Esophagus muscularis mucosa (tissue), 4 donors: Measurements from ENCODE around the gene CELF2. TPM values are rescaled to one million over a fixed set of nuclear protein-coding genes. Genes with fewer than 3 reads are reported as not detected.
"Not testable (repeated sequence)": the region's sequence is repeated elsewhere in the genome, so short reads cannot be mapped to it uniquely, and the experiment has no call there.

ENCODE experiments used
- DNase-seq: peaks from one replicate; pipeline ENCODE4 v3.0.0-alpha.2; 2017; ENCODE audit errors: extremely low spot score
- H3K27ac ChIP-seq, 4 donors: fragments of 200-600 bp; sonication (generic); replicated peaks in 1 of 4; 1 replicate in 3 of 4; 2 replicates in 1 of 4; pipeline ENCODE4 v1.5.1; 2016 to 2019; ENCODE audit warnings: mild to moderate bottlenecking in 1 of 4
- H3K27me3 ChIP-seq, 4 donors: fragments of 200-600 bp; sonication (generic); one replicate each; pipeline versions ENCODE4 v1.5.1 to v1.6.0; 2016 to 2019
- H3K36me3 ChIP-seq, 4 donors: fragments of 200-600 bp; sonication (generic); one replicate each; pipeline ENCODE4 v1.5.1; 2016 to 2019
- H3K4me1 ChIP-seq, 4 donors: fragments of 200-600 bp; sonication (generic); one replicate each; pipeline ENCODE4 v1.5.1; 2016 to 2019
- H3K4me3 ChIP-seq, 4 donors: fragments of 200-600 bp; sonication (generic); 1 replicate in 2 of 4; 2 replicates in 2 of 4; pipeline ENCODE4 v1.5.1; 2016 to 2019; ENCODE audit warnings: mild to moderate bottlenecking in 4 of 4, moderate library complexity in 1 of 4
- H3K9me3 ChIP-seq, 4 donors: fragments of 200-600 bp; sonication (generic); 1 replicate in 3 of 4; 2 replicates in 1 of 4; pipeline ENCODE4 v1.5.1; 2016 to 2019
- CTCF ChIP-seq, 3 experiments: fragments of 200-600 bp in 2 of 3; fragments of 450-650 bp in 1 of 3; sonication (generic) in 2 of 3; IDR thresholded peaks; one replicate each; pipeline ENCODE4 v1.5.1; 2017 to 2019; ENCODE audit warnings: antibody characterized with exemption in 3 of 3, mild to moderate bottlenecking in 2 of 3, moderate library complexity in 1 of 3
- EP300 ChIP-seq: sonication (generic); formaldehyde crosslinking; IDR thresholded peaks from one replicate; pipeline ENCODE4 v1.6.1; 2017; ENCODE audit warnings: antibody characterized with exemption
- POLR2A ChIP-seq: fragments of 450-650 bp; IDR thresholded peaks from one replicate; pipeline ENCODE4 v1.6.1; 2017; ENCODE audit warnings: antibody characterized with exemption, moderate library complexity, mild to moderate bottlenecking, low read depth
- POLR2AphosphoS5 ChIP-seq, 2 donors: sonication (generic); formaldehyde crosslinking; IDR thresholded peaks; one replicate each; pipeline ENCODE4 v1.6.1; 2017; ENCODE audit warnings: antibody characterized with exemption in 2 of 2
- WGBS: methylation state at CpG from one replicate; pipeline ENCODE4 v1.1.5; 2018; 5-methylcytosine and 5-hydroxymethylcytosine counted together
- intact Hi-C: fragments of 100-400 bp; cut with DNase I; formaldehyde crosslinking; loops from one replicate; pipeline ENCODE4 v1.15.1; 2023
- total RNA-seq, 4 donors: library from RNA; depleted of rRNA; stranded (reverse); fragments of >200 nt; gene quantifications; one replicate each; pipeline versions ENCODE4 v1.1.0 to v1.2.1, GENCODE V29; 2016

Gene CELF2
- total RNA-seq, 4 donors from 2014 or later, result 81.8 to 128 (median 104) TPM

- WGBS, result 80% methylated on average over 4 of the region's 4 CpGs
- no peak overlapping the region for H3K27ac ChIP-seq
These were observed 101.0 kb downstream of the CELF2 start for GRCh38 chr10:11118686-11119085.

GRCh38 chr10:11119843-11120242 is 102.2 kb downstream of the CELF2 start:
- 84% methylated on average over 7 of the region's 7 CpGs for WGBS
- H3K36me3 ChIP-seq, result no peaks in the 10 kb centered on the region
- H3K4me3 ChIP-seq, result no peak overlapping the region
- intact Hi-C loops, result no loop called here
- H3K27ac ChIP-seq, result no peak overlapping the region
- H3K9me3 ChIP-seq, result no peaks in the 10 kb centered on the region
- no peak for DNase-seq
- TF ChIP-seq EP300 (no peak), POLR2AphosphoS5 (IDR thresholded peaks at IDR 0.05) (no peak), CTCF (IDR thresholded peaks at IDR 0.05) (no peak), POLR2A (no peak)
- no peaks in the 10 kb centered on the region for H3K27me3 ChIP-seq
- peaks cover 0 to 20% (median 8%) of the 10 kb centered on the region in 4 donors for H3K4me1 ChIP-seq

More at GRCh38 chr10:11118686-11119085, 101.0 kb downstream of the CELF2 start:
- intact Hi-C loops, result no loop called here
- H3K36me3 ChIP-seq, result no peaks in the 10 kb centered on the region
- H3K27me3 ChIP-seq, result no peaks in the 10 kb centered on the region
- no peak for TF ChIP-seq EP300
- no peaks in the 10 kb centered on the region for H3K9me3 ChIP-seq
- no peak for DNase-seq
- H3K4me1 ChIP-seq, result peaks cover 3 to 20% (median 11%) of the 10 kb centered on the region in 4 donors
- H3K4me3 ChIP-seq, result no peak overlapping the region

GRCh38 chr10:11120711-11121110 is 103.0 kb downstream of the CELF2 start:
- no peak overlapping the region for H3K4me3 ChIP-seq
- H3K9me3 ChIP-seq, result no peaks in the 10 kb centered on the region
- no peak for DNase-seq
- H3K27ac ChIP-seq, result no peak overlapping the region
- peaks cover 0 to 15% (median 5%) of the 10 kb centered on the region in 4 donors for H3K4me1 ChIP-seq
- no peaks in the 10 kb centered on the region for H3K27me3 ChIP-seq
- TF ChIP-seq CTCF (IDR thresholded peaks at IDR 0.05) (no peak), EP300 (no peak), POLR2AphosphoS5 (IDR thresholded peaks at IDR 0.05) (no peak), POLR2A (no peak)
- H3K36me3 ChIP-seq, result no peaks in the 10 kb centered on the region
- WGBS, result 84% methylated on average over 7 of the region's 7 CpGs
- intact Hi-C loops, result no loop called here

GRCh38 chr10:11123892-11124291 is 106.2 kb downstream of the CELF2 start:
- H3K27me3 ChIP-seq, DNase-seq, H3K27ac ChIP-seq, H3K4me3 ChIP-seq, intact Hi-C loops, H3K9me3 ChIP-seq, H3K36me3 ChIP-seq: not testable (repeated sequence)
- 37% methylated on average over 2 of the region's 2 CpGs for WGBS
- H3K4me1 ChIP-seq, result peaks cover 0 to 12% (median 2%) of the 10 kb centered on the region in 4 donors

- Histone ChIP-seq H3K4me3 (no peak overlapping the region), H3K9me3 (no peaks in the 10 kb centered on the region), H3K4me1 (peaks cover 0 to 17% (median 6%) of the 10 kb centered on the region in 4 donors), H3K36me3 (no peaks in the 10 kb centered on the region), H3K27me3 (no peaks in the 10 kb centered on the region), H3K27ac (no peak overlapping the region)
- intact Hi-C loops, result no loop called here
- TF ChIP-seq EP300 (no peak), POLR2AphosphoS5 (IDR thresholded peaks at IDR 0.05) (no peak), POLR2A (no peak), CTCF (IDR thresholded peaks at IDR 0.05) (no peak)
- WGBS, result 100% methylated on average over 3 of the region's 3 CpGs
- DNase-seq, result no peak
These were observed 107.3 kb downstream of the CELF2 start for GRCh38 chr10:11125004-11125403.

GRCh38 chr10:11127017-11127416 is 109.3 kb downstream of the CELF2 start:
- WGBS, result 97% methylated on average over 4 of the region's 4 CpGs
- intact Hi-C loops, H3K36me3 ChIP-seq, H3K27me3 ChIP-seq, DNase-seq, H3K27ac ChIP-seq, H3K4me3 ChIP-seq, H3K9me3 ChIP-seq: not testable (repeated sequence)
- peaks cover 0 to 17% (median 5%) of the 10 kb centered on the region in 4 donors for H3K4me1 ChIP-seq
